Large intestine (tissue), 3 donors: ENCODE measurements around the gene CLBA1. TPM values are rescaled to one million over a fixed set of nuclear protein-coding genes. Genes with fewer than 3 reads are reported as not detected.
"Not testable (repeated sequence)": the region's sequence is repeated elsewhere in the genome, so short reads cannot be mapped to it uniquely, and the experiment has no call there.

ENCODE experiments used
- DNase-seq, 2 donors: peaks; one replicate each; pipeline versions ENCODE4 v3.0.0 to v3.0.0-alpha.2; 2013
- H3K27ac ChIP-seq: one replicate; pipeline ENCODE4 v1.5.1; 2013; ENCODE audit warnings: low read length
- H3K27me3 ChIP-seq: 2 replicates; pipeline ENCODE4 v1.6.1; 2013; ENCODE audit warnings: low read length; ENCODE audit not compliant: control insufficient read depth, insufficient read depth
- H3K36me3 ChIP-seq: 2 replicates; pipeline ENCODE4 v1.6.1; 2013; ENCODE audit warnings: low read length; ENCODE audit not compliant: control insufficient read depth, insufficient read depth
- H3K4me1 ChIP-seq: one replicate; pipeline ENCODE4 v1.6.1; 2013; ENCODE audit warnings: low read length; ENCODE audit not compliant: control insufficient read depth, insufficient read depth
- H3K4me3 ChIP-seq: one replicate; pipeline ENCODE4 v1.5.1; 2013; ENCODE audit warnings: low read length
- H3K9me3 ChIP-seq: one replicate; pipeline ENCODE4 v1.6.1; 2013; ENCODE audit warnings: mild to moderate bottlenecking, low read depth, low read length, moderate library complexity; ENCODE audit not compliant: control insufficient read depth
- WGBS: methylation state at CpG from one replicate; pipeline ENCODE4 v1.1.5; 2013; ENCODE audit warnings: low lambda C conversion rate; ENCODE audit not compliant: insufficient coverage; 5-methylcytosine and 5-hydroxymethylcytosine counted together
- polyA plus RNA-seq: library from polyadenylated mRNA; unstranded; fragments of 120-200 nt; gene quantifications from one replicate; pipeline ENCODE4 v1.2.1, GENCODE V29; 2013

Gene CLBA1
- polyA plus RNA-seq, 1 donor: 7.0 TPM

DNA sequence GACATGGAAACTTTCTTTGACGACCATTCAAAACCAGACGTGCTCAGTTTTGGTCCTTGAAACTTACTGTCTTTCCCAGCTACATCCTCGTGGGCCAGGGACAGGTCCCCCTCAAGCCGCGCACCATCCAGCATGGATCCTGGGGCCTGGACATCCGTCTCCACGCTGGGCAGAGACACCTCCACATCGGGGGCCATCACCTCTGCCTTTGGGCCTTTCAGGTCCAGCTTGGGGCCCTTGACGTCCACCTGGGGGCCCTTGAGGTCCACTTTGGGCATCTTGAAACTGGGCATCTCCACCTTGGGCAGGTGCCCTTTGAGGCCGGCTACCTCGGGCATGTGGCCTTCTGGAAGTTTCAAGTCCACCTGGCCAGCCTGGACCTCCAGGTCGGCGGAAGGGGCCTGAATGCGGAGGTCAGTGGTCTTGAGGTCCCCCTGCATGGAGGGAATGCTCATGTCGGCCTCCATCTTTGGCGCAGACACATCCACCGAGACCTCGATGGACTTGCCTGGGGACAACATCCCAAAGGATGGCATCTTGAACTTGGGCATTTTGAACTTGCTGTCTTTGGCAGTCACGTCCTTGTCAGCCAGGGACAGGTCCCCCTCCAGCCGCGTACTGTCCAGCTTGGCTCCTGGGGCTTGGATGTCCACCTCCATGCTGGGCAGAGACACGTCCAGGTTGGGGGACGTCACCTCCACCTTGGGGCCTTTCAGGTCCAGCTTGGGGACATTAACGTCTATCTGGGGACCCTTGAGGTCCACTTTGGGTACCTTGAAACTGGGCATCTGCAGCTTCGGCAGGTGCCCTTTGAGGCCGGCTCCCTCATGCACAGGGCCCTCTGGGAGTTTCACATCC, 43.9 kb upstream of the CLBA1 start:
- Histone ChIP-seq H3K4me3 (no peak overlapping the region), H3K9me3 (no peaks in the 10 kb centered on the region), H3K27ac (no peak overlapping the region), H3K36me3 (no peaks in the 10 kb centered on the region), H3K27me3 (peaks cover 38% of the 10 kb centered on the region), H3K4me1 (no peaks in the 10 kb centered on the region)
- WGBS: no CpG with 5 or more reads among the region's 26 CpGs
- no peak for DNase-seq

DNA sequence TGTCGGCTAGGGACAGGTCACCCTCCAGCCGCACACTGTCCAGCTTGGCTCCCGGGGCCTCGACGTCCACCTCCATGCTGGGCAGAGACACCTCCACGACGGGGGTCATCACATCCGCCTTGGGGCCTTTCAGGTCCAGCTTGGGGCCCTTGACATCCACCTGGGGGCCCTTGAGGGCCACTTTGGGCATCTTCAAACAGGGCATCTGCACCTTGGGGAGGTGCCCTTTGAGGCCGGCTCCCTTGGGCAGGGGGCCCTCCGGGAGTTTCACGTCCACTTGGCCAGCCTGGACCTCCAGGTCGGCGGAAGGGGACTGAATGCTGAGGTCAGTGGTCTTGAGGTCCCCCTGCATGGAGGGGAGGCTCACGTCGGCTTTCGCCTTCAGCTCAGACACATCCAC, 43.0 kb upstream of the CLBA1 start:
- H3K4me1 ChIP-seq: no peaks in the 10 kb centered on the region
- no peak for DNase-seq
- peaks cover 31% of the 10 kb centered on the region for H3K27me3 ChIP-seq
- H3K4me3 ChIP-seq: no peak overlapping the region
- no peaks in the 10 kb centered on the region for H3K9me3 ChIP-seq
- no peak overlapping the region for H3K27ac ChIP-seq
- H3K36me3 ChIP-seq: no peaks in the 10 kb centered on the region
- no CpG with 5 or more reads among the region's 16 CpGs for WGBS

DNA sequence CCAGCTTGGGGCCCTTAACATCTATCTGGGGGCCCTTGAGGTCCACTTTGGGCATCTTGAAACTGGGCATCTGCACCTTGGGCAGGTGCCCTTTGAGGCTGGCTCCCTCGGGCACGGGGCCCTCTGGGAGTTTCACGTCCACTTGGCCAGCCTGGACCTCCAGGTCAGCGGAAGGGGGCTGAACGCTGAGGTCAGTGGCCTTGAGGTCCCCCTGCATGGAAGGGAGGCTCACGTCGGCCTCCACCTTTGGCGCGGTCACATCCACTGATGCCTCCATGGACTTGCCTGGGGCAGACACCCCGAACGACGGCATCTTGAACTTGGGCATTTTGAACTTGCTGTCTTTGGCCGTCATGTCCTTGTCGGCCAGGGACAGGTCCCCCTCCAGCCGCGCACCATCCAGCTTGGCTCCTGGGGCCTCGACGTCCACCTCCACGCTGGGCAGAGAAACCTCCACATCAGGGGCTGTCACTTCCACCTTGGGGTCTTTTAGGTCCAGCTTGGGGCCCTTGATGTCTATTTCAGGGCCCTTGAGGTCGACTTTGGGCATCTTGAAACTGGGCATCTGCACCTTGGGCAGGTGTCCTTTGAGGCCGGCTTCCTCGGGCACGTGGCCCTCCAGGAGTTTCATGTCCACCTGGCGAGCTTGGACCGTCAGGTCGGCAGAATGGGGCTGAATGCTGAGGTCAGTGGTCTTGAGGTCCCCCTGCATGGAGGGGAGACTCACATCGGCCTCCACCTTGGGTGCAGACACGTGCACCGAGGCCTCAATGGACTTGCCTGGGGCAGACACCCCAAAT, 42.2 kb upstream of the CLBA1 start:
- H3K9me3 ChIP-seq, H3K4me3 ChIP-seq, DNase-seq, H3K27ac ChIP-seq, H3K4me1 ChIP-seq, H3K36me3 ChIP-seq: not testable (repeated sequence)
- WGBS: no CpG with 5 or more reads among the region's 29 CpGs
- H3K27me3 ChIP-seq: peaks cover 22% of the 10 kb centered on the region

DNA sequence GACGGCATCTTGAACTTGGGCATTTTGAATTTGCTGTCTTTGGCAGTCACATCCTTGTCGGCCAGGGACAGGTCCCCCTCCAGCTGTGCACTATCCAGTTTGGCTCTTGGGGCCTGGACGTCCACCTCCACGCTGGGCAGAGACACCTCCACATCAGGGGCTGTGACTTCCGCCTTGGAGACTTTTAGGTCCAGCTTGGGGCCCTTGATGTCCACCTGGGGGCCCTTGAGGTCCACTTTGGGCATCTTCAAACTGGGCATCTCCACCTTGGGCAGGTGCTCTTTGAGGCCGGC, 41.6 kb upstream of the CLBA1 start:
- not testable (repeated sequence) for H3K36me3 ChIP-seq, H3K9me3 ChIP-seq, H3K4me1 ChIP-seq, H3K4me3 ChIP-seq, DNase-seq, H3K27ac ChIP-seq
- H3K27me3 ChIP-seq: peaks cover 17% of the 10 kb centered on the region
- WGBS: no CpG with 5 or more reads among the region's 6 CpGs

DNA sequence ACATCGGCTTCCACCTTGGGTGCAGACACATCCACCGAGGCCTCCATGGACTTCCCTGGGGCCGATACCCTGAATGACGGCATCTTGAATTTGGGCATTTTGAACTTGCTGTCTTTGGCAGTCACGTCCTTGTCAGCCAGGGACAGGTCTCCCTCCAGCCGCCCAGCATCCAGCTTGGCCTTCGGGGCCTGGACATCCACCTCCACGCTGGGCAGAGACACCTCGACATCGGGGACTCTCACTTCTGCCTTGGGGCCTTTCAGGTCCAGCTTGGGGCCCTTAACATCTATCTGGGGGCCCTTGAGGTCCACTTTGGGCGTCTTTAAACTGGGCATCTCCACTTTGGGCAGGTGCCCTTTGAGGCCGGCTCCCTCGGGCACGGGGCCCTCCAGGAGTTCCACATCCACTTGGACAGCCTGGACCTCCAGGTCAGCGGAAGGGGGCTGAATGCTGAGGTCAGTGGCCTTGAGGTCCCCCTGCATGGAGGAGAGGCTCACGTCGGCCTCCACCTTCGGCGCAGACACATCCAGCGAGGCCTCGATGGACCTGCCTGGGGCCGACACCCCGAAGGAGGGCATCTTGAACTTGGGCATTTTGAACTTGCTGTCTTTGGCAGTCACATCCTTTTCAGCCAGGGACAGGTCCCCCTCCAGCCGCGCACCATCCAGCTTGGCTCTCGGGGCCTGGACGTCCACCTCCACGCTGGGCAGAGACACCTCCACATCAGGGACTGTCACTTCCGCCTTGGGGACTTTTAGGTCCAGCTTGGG, 41.0 kb upstream of the CLBA1 start:
- no CpG with 5 or more reads among the region's 29 CpGs for WGBS
- H3K36me3 ChIP-seq, H3K9me3 ChIP-seq, H3K4me3 ChIP-seq, H3K27ac ChIP-seq, H3K4me1 ChIP-seq, DNase-seq: not testable (repeated sequence)
- H3K27me3 ChIP-seq: peaks cover 10% of the 10 kb centered on the region

DNA sequence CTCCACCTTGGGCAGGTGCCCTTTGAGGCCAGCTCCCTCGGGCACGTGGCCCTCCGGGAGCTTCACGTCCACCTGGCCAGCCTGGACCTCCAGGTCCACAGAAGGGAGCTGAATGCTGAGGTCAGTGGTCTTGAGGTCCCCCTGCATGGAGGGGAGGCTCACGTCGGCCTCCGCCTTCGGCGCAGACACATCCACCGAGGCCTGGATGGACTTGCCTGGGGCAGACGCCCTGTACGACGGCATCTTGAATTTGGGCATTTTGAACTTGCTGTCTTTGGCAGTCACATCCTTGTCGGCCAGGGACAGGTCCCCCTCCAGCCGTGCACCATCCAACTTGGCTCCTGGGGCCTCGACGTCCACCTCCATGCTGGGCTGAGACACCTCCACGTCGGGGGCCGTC, 40.3 kb upstream of the CLBA1 start:
- H3K36me3 ChIP-seq, H3K27me3 ChIP-seq, DNase-seq, H3K9me3 ChIP-seq, H3K27ac ChIP-seq, H3K4me3 ChIP-seq, H3K4me1 ChIP-seq: not testable (repeated sequence)
- no CpG with 5 or more reads among the region's 20 CpGs for WGBS

DNA sequence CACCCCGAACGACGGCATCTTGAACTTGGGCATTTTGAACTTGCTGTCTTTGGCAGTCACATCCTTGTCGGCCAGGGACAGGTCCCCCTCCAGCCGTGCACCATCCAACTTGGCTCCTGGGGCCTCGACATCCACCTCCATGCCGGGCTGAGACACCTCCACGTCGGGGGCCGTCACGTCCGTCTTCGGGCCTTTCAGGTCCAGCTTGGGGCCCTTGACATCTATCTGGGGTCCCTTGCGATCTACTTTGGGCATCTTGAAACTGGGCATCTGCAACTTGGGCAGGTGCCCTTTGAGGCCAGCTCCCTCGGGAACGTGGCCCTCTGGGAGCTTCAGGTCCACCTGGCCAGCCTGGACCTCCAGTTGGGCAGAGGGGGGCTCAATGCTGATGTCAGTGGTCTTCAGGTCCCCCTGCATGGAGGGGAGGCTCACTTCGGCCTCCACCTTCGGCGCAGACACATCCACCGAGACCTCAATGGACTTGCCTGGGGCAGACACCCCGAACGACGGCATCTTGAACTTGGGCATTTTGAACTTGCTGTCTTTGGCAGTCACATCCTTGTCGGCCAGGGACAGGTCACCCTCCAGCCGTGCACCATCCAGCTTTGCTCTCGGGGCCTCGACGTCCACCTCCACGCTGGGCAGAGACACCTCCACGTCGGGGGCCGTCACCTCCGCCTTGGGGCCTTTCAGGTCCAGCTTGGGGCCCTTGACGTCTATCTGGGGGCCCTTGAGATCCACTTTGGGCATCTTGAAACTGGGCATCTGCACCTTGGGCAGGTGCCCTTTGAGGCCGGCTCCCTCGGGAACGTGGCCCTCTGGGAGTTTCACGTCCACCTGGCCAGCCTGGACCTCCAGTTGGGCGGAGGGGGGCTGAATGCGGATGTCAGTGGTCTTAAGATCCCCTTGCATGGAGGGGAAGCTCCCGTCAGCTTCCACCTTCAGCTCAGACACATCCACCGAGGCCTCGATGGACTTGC, 39.3 kb upstream of the CLBA1 start:
- H3K9me3 ChIP-seq: not testable (repeated sequence)
- no CpG with 5 or more reads among the region's 43 CpGs for WGBS

DNA sequence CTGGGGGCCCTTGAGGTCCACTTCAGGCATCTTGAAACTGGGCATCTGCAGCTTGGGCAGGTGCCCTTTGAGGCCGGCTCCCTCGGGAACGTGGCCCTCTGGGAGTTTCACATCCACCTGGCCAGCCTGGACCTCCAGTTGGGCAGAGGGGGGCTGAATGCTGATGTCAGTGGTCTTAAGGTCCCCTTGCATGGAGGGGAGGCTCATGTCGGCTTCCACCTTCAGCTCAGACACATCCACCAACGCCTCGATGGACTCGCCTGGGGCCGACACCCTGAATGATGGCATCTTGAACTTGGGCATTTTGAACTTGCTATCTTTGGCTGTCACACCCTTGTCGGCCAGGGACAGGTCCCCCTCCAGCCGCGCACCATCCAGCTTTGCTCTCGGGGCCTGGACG, 38.4 kb upstream of the CLBA1 start:
- no CpG with 5 or more reads among the region's 13 CpGs for WGBS
- H3K27me3 ChIP-seq: not testable (repeated sequence)

More for the DNA sequence above, 39.3 kb upstream of the CLBA1 start:
- not testable (repeated sequence) for H3K4me1 ChIP-seq, H3K27me3 ChIP-seq, DNase-seq, H3K4me3 ChIP-seq, H3K27ac ChIP-seq, H3K36me3 ChIP-seq

DNA sequence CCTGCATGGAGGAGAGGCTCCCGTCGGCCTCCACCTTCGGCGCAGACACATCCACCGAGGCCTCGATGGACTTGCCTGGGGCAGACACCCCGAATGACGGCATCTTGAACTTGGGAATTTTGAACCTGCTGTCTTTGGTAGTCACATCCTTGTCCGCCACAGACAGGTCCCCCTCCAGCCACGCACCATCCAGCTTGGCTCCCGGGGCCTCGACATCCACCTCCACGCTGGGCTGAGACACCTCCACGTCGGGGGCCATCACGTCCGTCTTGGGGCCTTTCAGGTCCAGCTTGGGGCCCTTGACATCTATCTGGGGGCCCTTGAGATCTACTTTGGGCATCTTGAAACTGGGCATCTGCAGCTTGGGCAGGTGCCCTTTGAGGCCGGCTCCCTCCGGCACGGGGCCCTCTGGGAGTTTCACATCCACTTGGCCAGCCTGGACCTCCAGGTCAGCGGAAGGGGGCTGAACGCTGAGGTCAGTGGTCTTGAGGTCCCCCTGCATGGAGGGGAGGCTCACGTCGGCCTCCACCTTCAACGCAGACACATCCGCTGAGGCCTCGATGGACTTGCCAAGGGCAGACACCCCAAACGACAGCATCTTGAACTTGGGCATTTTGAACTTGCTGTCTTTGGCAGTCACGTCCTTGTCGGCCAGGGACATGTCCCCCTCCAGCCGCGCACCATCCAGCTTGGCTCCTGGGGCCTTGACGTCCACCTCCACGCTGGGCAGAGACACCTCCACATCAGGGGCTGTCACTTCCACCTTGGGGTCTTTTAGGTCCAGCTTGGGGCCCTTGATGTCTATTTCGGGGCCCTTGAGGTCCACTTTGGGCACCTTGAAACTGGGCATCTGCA, 37.5 kb upstream of the CLBA1 start:
- not testable (repeated sequence) for H3K4me1 ChIP-seq, H3K9me3 ChIP-seq, H3K27me3 ChIP-seq, H3K27ac ChIP-seq, DNase-seq, H3K36me3 ChIP-seq, H3K4me3 ChIP-seq
- WGBS: no CpG with 5 or more reads among the region's 35 CpGs

More for the DNA sequence above, 38.4 kb upstream of the CLBA1 start:
- not testable (repeated sequence) for DNase-seq, H3K27ac ChIP-seq, H3K9me3 ChIP-seq, H3K4me1 ChIP-seq, H3K4me3 ChIP-seq, H3K36me3 ChIP-seq
